ENCODE data around the gene PLXDC2. TPM values are rescaled to one million over a fixed set of nuclear protein-coding genes. Genes with fewer than 3 reads are reported as not detected.
"Not testable (repeated sequence)": the region's sequence is repeated elsewhere in the genome, so short reads cannot be mapped to it uniquely, and the experiment has no call there.

The PLXDC2 gene
- not detected for total RNA-seq

GRCh38 chr10:19816411-19817230, at the start of gene PLXDC2:
Gene PLXDC2, plus strand, starts transcription at chr10:19816432.
- POLR2A ChIA-PET = no interaction called here
- H3K27ac Mint-ChIP-seq = no peak within 1 kb of the TSS
- H3K4me1 Mint-ChIP-seq = peaks cover 1% of the 10 kb centered on the region
- peaks cover 35% of the 10 kb centered on the region for H3K27me3 Mint-ChIP-seq
- DNase-seq = no peak
- CTCF ChIA-PET = no interaction called here
- no peaks in the 10 kb centered on the region for H3K9me3 Mint-ChIP-seq
- no peaks in the 10 kb centered on the region for H3K36me3 Mint-ChIP-seq (ENCODE audit: low read depth)
- H3K4me3 Mint-ChIP-seq = no peak within 1 kb of the TSS

- Mint-ChIP-seq H3K27me3 (no peaks in the 10 kb centered on the region), H3K36me3 (ENCODE audit: low read depth) (no peaks in the 10 kb centered on the region), H3K9me3 (peaks cover 9% of the 10 kb centered on the region), H3K4me1 (no peaks in the 10 kb centered on the region), H3K27ac (no peak overlapping the region), H3K4me3 (no peak overlapping the region)
- ChIA-PET POLR2A (no interaction called here), CTCF (no interaction called here)
- DNase-seq = no peak
Measured at GRCh38 chr10:19767876-19768275, 48.4 kb upstream of the PLXDC2 start.

- H3K27me3 Mint-ChIP-seq; DNase-seq; H3K36me3 Mint-ChIP-seq (ENCODE audit: low read depth); H3K4me3 Mint-ChIP-seq; H3K9me3 Mint-ChIP-seq; H3K4me1 Mint-ChIP-seq; H3K27ac Mint-ChIP-seq; POLR2A ChIA-PET; CTCF ChIA-PET: not testable (repeated sequence)
Measured at GRCh38 chr10:19769826-19770225, 46.4 kb upstream of the PLXDC2 start.

- H3K36me3 Mint-ChIP-seq (ENCODE audit: low read depth) = no peaks in the 10 kb centered on the region
- no peaks in the 10 kb centered on the region for H3K4me1 Mint-ChIP-seq
- POLR2A ChIA-PET = no interaction called here
- H3K27me3 Mint-ChIP-seq = no peaks in the 10 kb centered on the region
- no peak for DNase-seq
- H3K27ac Mint-ChIP-seq = no peak overlapping the region
- H3K9me3 Mint-ChIP-seq = peaks cover 7% of the 10 kb centered on the region
- no peak overlapping the region for H3K4me3 Mint-ChIP-seq
- CTCF ChIA-PET = no interaction called here
Measured at GRCh38 chr10:19772972-19773371, 43.3 kb upstream of the PLXDC2 start.

- POLR2A ChIA-PET = no interaction called here
- H3K36me3 Mint-ChIP-seq (ENCODE audit: low read depth) = no peaks in the 10 kb centered on the region
- DNase-seq = no peak
- H3K27ac Mint-ChIP-seq = no peak overlapping the region
- H3K9me3 Mint-ChIP-seq = peaks cover 5% of the 10 kb centered on the region
- no peak overlapping the region for H3K4me3 Mint-ChIP-seq
- H3K27me3 Mint-ChIP-seq = no peaks in the 10 kb centered on the region
- H3K4me1 Mint-ChIP-seq = no peaks in the 10 kb centered on the region
- CTCF ChIA-PET = no interaction called here
Measured at GRCh38 chr10:19775296-19775695, 40.9 kb upstream of the PLXDC2 start.

- H3K36me3 Mint-ChIP-seq (ENCODE audit: low read depth) = no peaks in the 10 kb centered on the region
- no peak overlapping the region for H3K27ac Mint-ChIP-seq
- H3K4me1 Mint-ChIP-seq = no peaks in the 10 kb centered on the region
- ChIA-PET POLR2A (no interaction called here), CTCF (no interaction called here)
- no peak overlapping the region for H3K4me3 Mint-ChIP-seq
- H3K9me3 Mint-ChIP-seq = peaks cover 5% of the 10 kb centered on the region
- no peaks in the 10 kb centered on the region for H3K27me3 Mint-ChIP-seq
- DNase-seq = no peak
Measured at GRCh38 chr10:19777806-19778205, 38.4 kb upstream of the PLXDC2 start.

- ChIA-PET CTCF (no interaction called here), POLR2A (no interaction called here)
- Mint-ChIP-seq H3K4me1 (no peaks in the 10 kb centered on the region), H3K36me3 (ENCODE audit: low read depth) (no peaks in the 10 kb centered on the region), H3K27ac (no peak overlapping the region), H3K9me3 (peaks cover 4% of the 10 kb centered on the region), H3K27me3 (no peaks in the 10 kb centered on the region), H3K4me3 (no peak overlapping the region)
- no peak for DNase-seq
Measured at GRCh38 chr10:19778996-19779395, 37.2 kb upstream of the PLXDC2 start.

- no peaks in the 10 kb centered on the region for H3K4me1 Mint-ChIP-seq
- no peaks in the 10 kb centered on the region for H3K36me3 Mint-ChIP-seq (ENCODE audit: low read depth)
- no peaks in the 10 kb centered on the region for H3K9me3 Mint-ChIP-seq
- CTCF ChIA-PET = no interaction called here
- POLR2A ChIA-PET = no interaction called here
- H3K27me3 Mint-ChIP-seq = no peaks in the 10 kb centered on the region
- no peak for DNase-seq
- H3K27ac Mint-ChIP-seq = no peak overlapping the region
- H3K4me3 Mint-ChIP-seq = no peak overlapping the region
Measured at GRCh38 chr10:19782430-19783089, 33.7 kb upstream of the PLXDC2 start.

- POLR2A ChIA-PET = no interaction called here
- Mint-ChIP-seq H3K36me3 (ENCODE audit: low read depth) (no peaks in the 10 kb centered on the region), H3K4me1 (no peaks in the 10 kb centered on the region), H3K27me3 (no peaks in the 10 kb centered on the region), H3K9me3 (no peaks in the 10 kb centered on the region), H3K4me3 (no peak overlapping the region), H3K27ac (no peak overlapping the region)
- no peak for DNase-seq
- CTCF ChIA-PET = no interaction called here
Measured at GRCh38 chr10:19783721-19784120, 32.5 kb upstream of the PLXDC2 start.

- Mint-ChIP-seq H3K4me3 (no peak overlapping the region), H3K4me1 (no peaks in the 10 kb centered on the region), H3K36me3 (ENCODE audit: low read depth) (no peaks in the 10 kb centered on the region), H3K9me3 (no peaks in the 10 kb centered on the region), H3K27ac (no peak overlapping the region), H3K27me3 (no peaks in the 10 kb centered on the region)
- POLR2A ChIA-PET = no interaction called here
- CTCF ChIA-PET = no interaction called here
- DNase-seq = no peak
Measured at GRCh38 chr10:19785366-19785765, 30.9 kb upstream of the PLXDC2 start.

GRCh38 chr10:19788075-19788686, 28.1 kb upstream of the PLXDC2 start:
- H3K9me3 Mint-ChIP-seq = no peaks in the 10 kb centered on the region
- H3K4me3 Mint-ChIP-seq = no peak overlapping the region
- no peaks in the 10 kb centered on the region for H3K27me3 Mint-ChIP-seq
- no peak overlapping the region for H3K27ac Mint-ChIP-seq
- POLR2A ChIA-PET = no interaction called here
- DNase-seq = no peak
- no peaks in the 10 kb centered on the region for H3K36me3 Mint-ChIP-seq (ENCODE audit: low read depth)
- H3K4me1 Mint-ChIP-seq = no peaks in the 10 kb centered on the region
- CTCF ChIA-PET = no interaction called here

GRCh38 chr10:19788902-19789301, 27.3 kb upstream of the PLXDC2 start:
- no peak overlapping the region for H3K27ac Mint-ChIP-seq
- H3K9me3 Mint-ChIP-seq = no peaks in the 10 kb centered on the region
- H3K4me1 Mint-ChIP-seq = no peaks in the 10 kb centered on the region
- H3K36me3 Mint-ChIP-seq (ENCODE audit: low read depth) = no peaks in the 10 kb centered on the region
- POLR2A ChIA-PET = no interaction called here
- H3K27me3 Mint-ChIP-seq = no peaks in the 10 kb centered on the region
- CTCF ChIA-PET = interaction anchor here (0.7 to 0.9 kb wide), 2 partner anchors 25 to 43 kb away, joined by 3 to 6 read pairs; no protein-coding TSS in a partner anchor
- no peak for DNase-seq
- no peak overlapping the region for H3K4me3 Mint-ChIP-seq

- CTCF ChIA-PET = interaction anchor here (0.7 to 0.9 kb wide), 2 partner anchors 24 to 44 kb away, joined by 3 to 6 read pairs; no protein-coding TSS in a partner anchor
- POLR2A ChIA-PET = no interaction called here
- no peak for DNase-seq
- Mint-ChIP-seq H3K4me1 (no peaks in the 10 kb centered on the region), H3K9me3 (no peaks in the 10 kb centered on the region), H3K36me3 (ENCODE audit: low read depth) (no peaks in the 10 kb centered on the region), H3K27me3 (no peaks in the 10 kb centered on the region), H3K27ac (no peak overlapping the region), H3K4me3 (no peak overlapping the region)
Measured at GRCh38 chr10:19789607-19790006, 26.6 kb upstream of the PLXDC2 start.

- Mint-ChIP-seq H3K27me3 (no peaks in the 10 kb centered on the region), H3K4me3 (no peak overlapping the region), H3K27ac (no peak overlapping the region), H3K9me3 (no peaks in the 10 kb centered on the region), H3K36me3 (ENCODE audit: low read depth) (no peaks in the 10 kb centered on the region), H3K4me1 (no peaks in the 10 kb centered on the region)
- ChIA-PET CTCF (no interaction called here), POLR2A (no interaction called here)
- no peak for DNase-seq
Measured at GRCh38 chr10:19791032-19791431, 25.2 kb upstream of the PLXDC2 start.

All from activated CD4-positive, alpha-beta memory T cell treated with anti-CD3 and anti-CD28 coated beads, Interleukin-2, amount 10 ng/mL, durations not matched to agents 7 days and 5 days (primary cell).